ENCODE measurements around the gene CPN2.
A peak's percentile ranks its signal among the peaks of the same experiment; 100 is the strongest.

Gene CPN2

DNA sequence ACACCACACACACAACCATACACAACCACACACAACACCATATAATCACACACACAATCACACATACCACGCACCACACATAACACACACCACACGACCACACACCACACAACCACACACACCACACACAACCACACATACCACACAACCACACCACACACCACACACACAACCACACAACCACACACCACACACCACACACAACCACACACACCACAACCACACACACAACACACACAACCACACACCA is 24.2 kb downstream of the CPN2 start:
- no peak for DNase-seq

DNA sequence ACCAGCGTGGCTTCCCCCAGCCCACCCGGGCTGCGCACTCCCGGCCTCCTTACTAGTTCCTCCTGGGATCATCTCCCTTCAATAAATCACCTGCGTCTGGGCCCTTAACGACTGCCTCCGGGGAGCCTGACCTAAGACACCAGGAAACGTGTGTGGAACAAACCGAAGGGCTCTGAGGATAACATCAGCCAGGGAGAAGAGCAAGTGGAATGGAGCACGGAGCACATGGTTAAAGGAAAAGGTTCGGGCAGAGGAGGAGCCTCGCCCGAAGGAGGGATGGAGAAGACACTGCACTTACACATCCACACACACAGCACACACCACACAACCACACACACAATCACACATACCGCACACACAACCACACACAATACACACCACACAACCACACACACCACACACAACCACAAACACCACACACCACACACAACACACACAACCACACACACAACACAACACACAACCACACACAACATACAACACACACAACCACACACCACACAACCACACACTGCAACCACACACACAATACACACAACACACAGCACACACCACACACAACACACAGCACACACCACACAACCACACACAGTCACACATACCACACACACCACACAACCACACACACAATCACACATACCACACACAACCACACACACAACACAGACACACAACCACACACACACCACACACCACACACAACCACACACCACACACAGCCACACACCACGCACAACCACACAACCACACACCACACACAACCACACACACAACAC is 24.7 kb downstream of the CPN2 start:
- no peak for DNase-seq

DNA sequence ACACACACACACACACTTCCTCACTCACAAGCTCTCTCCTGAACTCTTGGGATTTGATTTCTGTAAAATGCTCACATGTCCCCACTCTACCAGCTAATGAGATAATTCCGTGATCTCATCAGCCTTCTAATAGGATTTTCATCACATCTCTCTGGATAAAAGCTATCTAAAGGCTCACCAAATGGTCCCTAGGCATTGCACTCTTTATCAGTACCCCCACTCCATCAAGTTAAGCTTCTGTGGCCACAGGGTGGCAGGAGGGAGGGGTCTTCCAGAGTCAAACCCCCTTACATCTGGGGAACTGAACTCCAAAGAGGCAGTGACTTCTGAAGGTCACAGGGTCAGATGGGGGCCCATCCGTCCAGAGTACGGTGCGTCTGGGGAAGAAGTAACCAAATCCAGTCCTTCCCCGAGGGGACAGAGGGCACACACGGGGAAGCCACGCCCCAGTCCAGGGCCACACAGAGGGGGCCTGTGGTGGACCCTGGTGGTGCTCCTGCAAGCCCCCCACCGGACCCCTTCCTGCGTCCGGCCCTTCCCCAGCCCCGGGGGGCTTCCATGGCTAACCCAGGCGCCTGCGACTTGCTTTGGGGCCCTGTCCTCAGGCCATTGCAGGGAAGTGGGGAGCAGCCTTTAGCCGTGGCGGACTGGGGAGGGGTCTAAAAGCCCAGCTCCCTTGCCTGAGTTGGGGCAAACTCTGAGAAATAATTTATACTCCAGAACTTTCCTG is 25.5 kb downstream of the CPN2 start:
- no peak for DNase-seq

DNA sequence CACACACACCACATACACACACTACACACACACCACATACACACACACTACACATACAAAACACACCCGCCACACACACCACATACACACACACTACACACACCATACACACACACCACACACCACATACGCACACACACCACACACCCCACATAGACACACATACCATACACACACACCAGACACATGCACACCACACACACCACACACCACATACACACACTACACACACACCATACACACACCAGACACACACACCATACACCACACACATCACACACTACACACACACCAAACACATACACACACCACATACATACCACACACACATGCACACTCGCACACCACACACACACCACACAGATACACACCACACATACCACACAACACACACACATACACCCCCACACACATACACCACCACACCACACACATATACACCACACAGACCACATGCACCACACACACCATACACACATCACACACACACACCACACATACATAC is 26.3 kb downstream of the CPN2 start:
- no peak for DNase-seq

DNA sequence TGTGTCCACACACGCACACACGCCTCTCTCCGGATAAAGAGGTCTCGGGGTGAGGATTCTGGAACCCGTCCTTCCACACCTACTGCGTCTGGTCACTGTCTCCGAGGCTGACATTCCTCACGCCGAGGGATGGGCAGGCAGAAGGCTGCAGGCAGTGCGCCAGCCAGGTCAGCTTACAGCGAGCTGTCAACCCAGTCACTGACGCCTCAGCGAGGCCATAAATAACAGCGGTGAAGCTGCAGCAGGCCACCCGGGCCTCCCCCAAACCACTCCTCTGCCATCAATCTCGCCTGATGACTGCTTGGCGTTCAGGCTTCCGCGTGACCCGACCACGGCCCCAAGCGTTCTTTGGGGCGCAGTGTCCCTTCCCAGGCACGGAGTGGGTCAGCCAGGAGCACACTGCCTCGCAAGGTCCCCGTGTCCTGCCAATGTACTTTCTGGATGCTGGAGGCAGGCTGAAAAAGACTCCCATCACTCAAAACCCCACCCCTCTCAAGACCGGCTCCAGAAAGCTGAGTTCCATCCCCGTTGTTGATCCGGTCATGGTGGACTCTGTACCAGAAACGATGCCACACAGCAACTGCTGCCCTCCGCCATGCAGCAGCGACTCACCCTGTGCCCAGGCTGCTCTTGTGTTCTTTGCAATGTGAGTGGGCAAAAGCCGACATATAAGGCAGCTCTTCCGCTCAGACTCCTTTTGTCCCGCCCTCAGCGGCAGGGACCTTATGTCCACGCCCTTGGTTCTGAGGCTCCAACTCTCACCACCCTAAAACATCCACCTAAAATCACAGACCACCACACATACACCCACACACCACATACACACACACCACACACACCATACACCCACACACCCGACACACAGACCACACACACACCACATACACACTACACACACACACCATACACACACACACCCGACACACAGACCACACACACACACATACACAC is 27.1 kb downstream of the CPN2 start:
- no peak for DNase-seq

DNA sequence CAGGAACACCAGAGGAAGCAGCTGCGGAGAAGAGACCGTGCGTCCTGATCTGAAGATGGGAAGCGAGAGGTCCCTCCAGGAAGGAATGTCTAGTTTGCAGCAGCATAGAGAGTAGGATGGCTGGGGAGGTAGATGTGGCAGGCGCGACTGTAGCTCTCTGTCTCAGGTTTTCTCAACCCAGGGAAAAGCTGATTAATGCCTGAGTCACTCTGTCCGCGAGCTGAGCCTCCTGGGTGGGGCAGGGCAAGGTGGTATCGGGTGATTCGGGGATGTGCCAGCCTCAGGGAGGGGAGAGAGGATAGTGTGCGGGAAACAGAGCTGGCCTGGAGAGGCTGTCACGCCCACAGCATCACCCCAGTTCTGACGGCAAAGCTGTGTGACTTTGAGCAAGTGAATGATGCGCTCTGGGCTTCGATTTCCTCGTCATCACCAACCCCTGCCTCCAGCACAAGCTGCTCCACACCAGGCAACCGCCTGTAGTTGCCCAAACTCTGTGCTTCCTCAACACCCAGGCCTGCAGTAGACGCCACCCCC is 28.4 kb downstream of the CPN2 start:
- no peak for DNase-seq

DNA sequence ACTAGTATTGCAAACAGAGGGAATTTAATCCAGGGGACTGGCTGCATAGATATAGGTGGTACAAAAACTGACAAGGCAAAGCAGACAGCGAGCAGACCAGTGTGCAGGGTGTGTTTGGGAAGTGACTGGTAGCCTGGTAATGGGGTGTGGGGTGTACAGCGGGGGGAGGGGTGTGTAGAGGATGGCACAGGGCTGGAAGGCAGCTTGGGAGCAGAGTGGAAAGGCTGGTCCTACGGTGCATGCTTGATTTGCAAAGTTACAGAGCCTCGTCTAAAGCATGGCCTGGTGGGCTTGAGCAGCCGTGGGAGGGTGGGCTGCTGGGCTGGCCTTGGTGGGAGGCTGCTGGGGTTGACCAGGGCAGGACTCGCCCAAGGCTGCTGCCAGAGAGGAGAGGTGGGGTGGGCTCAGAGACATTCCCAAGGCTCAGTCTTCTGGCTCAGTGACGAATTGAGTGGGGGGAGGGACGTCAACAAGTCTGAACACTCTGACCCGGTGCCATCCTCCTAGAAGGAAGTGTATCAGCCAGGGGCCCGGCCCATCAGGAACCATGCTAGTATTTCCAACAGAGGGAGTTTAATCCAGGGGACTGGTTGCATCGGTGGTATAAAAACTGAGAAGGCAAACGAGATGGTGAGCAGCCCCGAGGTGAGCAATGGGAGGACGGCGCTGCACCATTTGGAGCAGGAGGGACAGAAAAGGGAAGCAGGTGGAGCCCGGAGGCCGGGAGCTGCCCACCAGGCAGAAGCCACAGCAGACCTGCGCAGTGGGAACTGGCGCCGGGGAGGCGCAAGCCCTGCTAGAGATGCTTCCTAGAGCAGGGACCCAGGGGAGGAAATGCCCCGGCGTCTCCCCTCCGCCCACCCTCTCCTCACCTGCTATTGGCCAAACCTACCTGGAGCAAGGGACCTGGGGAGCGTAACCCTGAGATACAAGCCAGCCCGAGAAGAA is 29.2 kb downstream of the CPN2 start:
- DNase-seq = no peak

DNA sequence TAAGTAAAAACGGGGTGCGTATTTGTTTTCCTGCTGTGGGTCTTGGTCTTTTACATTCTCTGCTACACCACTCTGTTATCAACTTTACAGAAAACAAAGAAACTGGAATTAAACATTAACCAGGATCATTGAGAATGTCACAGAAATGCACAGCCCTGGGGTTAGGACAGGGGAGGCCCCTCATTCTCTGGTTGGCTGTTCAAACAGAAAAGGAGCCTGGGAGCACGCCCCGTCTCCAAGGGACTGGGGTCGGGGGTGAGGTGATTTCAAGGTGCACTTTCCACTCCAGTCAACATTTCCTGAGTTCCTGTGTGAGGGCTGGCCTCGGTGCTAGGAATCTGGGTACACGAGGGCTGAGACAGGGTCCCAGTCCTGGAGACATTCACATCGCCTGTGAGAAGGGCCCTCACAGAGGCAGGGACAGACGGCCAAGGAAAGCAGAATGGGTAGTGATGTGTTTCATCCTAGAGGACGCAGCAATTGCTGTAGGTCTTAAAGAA is 30.3 kb downstream of the CPN2 start:
- no peak for DNase-seq

DNA sequence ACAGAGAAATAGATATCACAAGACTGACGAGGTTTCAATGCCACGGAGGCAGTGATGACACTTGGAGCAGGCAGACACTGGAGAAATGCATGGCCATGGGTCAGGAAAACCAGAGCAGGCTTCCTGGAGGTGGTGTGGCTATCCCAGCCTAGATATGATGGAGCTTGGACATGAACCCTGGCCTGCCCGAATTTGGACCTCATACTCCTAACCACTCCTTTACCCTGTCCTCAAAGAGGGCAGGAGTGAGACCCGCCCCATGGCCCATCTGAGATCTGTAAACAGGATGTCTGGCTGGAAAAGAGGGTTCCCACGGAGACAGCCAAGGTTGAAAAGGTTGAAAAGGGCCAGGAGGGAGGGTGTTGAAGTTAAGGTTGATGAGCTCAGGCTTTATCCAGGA is 31.0 kb downstream of the CPN2 start:
- DNase-seq = no peak

DNA sequence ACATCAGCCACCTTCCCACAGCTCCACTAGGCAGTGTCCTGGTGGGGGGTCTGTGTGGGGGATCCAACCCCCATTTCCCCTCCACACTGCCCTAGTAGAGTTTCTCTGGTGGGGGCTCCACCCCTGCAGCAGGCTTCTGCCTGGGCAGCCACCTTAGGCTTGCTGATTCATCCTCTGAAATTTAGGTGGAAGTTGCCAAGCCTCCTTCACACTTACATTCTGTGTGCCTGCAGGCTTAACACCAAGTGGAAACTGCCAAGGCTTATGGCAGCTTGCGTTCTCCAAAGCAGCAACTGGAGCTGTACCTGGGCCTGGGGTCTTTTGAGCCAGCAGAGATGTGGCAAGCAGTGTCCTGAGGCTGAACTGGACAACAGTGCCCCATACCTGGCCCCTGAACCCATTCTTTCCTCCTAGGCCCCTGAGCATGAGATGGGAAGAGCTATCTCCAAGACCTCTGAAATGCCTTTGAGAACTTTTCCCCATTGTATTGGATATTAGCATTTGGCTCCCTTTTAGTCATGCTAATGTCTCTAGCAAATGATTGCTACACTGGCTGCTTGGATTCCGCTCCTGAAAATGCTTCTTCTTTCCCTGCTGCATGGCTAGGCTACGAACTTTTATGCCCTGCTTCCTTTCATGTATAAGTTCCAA is 32.5 kb downstream of the CPN2 start:
- DNase-seq = no peak

DNA sequence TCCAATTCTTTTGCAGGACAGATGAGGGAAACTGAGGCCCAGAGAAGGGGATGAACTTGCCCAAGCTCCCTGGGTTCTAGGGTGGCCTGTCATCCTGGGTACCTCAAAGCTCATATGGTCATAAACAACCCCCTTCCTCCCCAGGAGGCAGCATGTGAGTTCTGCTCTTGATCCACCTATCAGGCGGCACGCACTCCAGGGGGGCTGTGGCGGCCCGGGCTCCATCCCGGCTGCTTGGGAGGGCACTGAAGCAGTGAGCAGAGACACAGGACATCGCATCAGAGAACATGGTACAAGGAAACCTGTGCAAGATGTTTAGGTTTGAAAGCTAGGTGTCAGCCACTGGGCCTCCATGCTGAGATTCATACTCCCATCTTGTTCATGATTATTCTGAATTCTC is 34.2 kb downstream of the CPN2 start:
- DNase-seq = no peak

DNA sequence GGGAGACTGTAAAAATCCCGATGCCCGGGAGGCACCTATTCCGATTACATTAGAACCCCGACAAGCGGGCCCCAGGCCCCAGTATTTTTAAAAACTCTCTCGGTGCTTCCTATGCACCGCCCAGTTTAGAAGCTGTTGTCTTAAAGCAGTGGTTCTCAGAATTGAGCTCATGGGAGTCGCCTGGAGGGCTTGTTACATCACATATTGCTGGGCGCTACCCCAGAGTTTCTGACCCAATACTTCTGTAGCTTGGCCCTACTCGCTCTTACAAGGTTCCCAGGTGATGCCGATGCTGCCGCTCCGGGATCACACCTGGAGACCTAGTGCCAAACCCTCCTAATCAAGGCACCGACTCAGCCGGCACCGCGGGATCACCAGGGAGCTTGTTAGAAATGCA is 35.2 kb downstream of the CPN2 start:
- DNase-seq = no peak

DNA sequence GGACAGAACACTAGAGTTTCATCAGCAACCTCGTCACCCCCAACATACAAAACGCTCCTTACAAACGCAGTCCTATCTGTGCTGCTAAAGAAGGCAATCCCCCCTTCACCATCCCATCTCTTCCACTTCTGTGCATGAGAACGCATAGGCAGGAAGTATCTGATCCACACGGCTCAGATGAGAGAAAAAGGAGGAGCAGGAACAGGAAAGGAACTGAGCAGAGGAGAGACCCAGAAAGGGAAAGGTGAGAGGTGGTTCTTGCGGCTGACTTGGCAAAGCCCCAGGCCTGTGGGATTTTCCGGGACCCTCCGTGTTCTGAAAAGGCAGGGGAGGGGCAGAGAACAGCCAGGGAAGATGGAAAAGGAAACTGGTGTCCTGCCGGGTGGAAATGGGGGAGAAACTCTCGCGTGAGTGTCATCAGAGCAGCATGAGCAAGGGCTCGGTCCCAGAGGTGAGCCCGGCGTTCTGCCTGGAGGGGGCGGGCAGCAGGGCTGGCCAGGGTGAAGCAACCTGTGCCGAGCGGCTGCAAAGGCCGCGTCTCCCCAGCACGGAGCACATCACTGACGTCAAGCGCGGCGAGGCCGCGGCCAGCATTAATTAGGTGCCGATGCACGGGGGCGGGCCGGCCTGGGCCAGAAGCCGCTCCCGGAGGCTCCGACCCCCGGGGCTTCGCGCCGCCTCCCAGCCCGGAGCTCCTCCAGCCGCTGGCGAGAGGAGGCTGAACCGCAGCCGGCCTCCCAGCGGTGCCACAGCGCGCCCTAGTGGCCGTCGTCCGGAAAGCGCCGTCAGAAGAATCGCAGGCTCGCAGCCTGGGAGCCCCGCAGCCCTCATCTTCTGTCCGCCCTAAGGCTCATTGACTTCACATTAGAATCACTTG is 35.8 kb downstream of the CPN2 start:
- peak; percentile 41 for DNase-seq

DNA sequence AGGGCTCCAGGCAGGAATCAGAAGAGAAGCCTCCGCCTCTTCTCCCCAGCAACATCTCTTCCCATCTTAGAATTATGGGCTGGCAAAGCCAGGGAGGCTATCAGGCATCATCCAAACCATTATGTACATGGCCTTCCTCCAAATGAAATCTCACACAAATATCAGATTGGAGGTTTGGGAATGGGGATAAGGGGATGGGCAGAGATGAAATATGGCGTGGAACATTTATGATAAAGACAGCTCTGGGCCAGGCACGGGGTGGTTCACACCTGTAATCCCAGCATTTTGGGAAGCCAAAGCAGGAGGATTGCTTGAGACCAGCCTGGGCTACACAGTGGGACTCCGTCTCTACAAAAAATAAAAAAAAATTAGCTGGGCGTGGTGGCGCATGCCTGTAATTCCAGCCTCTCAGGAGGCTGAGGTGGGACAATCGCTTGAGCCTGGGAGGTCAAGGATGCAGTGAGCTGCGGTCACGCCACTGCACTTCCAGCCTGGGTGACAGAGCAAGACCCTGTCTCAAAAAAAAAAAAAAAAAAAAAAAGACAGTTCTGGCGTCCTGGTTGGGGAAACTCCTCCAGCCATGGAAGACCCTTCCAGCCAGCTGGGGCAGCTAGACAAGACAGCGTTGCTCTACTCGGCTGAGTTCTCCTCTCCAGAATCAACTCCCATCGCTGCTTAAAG is 36.6 kb downstream of the CPN2 start:
- DNase-seq = no peak

DNA sequence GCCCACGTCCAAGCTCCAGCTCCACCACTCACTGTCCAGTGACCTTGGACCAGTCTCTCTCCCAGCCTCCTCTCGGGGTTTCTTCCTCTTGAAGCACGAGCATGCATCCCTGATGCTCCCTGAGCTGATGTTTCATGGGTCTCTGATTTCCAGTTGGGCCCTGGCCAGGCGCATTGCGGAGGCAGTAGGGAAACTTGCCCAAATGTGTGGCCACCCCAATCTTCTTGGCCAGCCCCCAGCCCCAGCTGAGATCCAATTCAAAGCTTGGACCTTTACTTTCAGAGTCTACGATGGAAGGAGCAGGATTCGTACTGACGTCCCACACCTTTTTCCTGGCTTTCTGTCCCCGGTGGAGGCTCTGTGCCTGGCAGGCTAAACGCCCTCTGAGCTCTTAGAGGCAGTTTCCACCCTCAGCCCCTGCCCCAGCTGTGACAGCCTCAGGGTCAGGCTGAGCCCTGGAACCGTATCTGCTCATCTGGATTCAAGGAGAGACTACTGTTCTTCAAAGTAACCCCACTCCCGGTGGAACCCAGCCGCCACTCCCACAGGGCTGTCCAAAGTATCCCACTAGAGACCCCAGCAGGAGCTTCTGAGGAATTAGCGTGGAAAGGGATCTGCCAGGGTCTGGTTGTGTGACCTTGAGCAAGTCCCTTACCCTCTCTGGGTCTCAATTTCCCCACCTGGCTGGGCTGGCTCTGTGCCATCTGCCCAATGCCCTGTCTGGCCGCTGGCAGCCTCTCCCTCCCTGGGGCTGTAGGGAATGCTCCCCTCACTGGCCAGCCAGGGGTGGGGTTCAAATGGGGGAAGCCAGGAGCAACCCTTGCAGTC is 37.4 kb downstream of the CPN2 start:
- DNase-seq = no peak

DNA sequence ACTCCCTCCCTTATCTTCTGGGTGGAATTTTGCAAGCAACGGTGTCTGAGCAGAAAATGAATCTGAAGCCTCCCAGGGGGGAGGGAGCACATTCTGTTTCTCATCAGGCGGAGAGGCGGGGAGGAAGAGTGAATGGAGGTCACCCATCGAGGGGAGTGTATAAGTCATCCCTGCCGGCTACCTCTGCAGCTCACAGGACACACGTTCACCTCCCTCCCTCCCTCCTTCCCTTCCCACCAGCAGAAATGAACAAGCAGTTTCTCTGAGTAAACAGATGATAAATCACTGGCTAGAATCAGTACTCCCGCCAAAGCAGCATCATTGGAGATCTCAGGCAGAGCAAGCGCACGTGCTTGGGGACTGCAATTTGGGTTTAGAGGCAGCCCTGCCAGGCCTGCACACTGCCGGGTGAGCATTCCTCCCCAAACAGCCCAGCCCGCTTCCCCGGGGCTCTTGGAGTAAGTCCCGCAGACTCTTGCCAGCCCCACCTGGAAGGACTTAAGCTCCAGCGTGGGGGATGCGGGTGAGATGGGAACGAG is 38.3 kb downstream of the CPN2 start:
- no peak for DNase-seq

DNA sequence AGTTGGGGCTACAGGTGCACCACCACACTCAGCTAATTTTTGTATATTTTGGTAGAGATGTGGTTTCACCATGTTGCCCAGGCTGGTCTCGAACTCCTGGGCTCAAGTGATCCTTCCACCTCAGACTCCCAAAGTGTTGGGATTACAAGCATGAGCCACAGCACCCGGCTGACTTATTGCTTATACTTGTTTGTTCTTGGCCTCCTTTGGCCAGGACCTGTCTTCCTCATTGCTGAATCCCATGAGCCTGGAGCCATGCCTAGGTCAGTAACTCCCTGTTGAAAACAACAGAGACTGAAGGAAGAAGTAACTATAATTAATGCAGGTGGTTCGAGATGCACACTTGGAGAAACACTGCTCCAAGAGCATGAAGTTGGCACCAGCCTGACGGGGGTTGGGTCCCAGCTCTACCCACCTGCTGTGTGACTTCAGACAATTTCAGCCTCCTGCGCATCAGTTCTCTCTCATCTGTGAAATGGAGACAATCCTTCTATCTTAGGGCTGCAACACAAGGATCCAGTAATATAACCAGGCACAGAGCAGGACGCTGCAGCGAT is 38.9 kb downstream of the CPN2 start:
- no peak for DNase-seq

DNA sequence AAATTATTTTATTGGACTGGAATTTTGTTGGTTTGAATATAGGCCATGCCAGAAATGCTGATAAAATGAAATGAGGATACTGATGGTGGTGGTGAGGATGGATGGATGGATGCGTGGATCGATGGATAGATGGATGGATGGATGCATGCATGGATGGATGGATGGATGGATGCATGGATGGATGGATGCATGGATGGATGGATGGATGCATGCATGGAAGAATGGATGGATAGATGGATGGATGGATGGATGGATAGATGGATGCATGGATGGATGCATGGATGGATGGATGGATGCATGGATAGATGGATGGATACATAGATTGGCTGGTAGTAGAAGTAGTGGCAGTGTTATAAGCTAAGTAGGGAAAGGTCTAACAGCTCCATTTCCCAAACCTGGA is 40.1 kb downstream of the CPN2 start:
- no peak for DNase-seq
